Adrenal gland (tissue), 5 donors: ENCODE data around the gene CGN.

ENCODE experiments used
- POLR2A ChIP-seq, 2 donors: fragments of 450-650 bp; IDR thresholded peaks; one replicate each; pipeline ENCODE4 v1.6.1; 2017; ENCODE audit warnings: antibody characterized with exemption in 2 of 2, mild to moderate bottlenecking in 2 of 2, moderate library complexity in 1 of 2
- TF ChIP-seq, protein P1 (sequence below), 6 experiments: fragments of 450-650 bp in 4 of 6; fragments of 200-600 bp in 2 of 6; sonication (generic) in 1 of 6; IDR thresholded peaks; 1 replicate in 5 of 6; 2 replicates in 1 of 6; pipeline versions ENCODE4 v1.5.1 to v1.8.0; 2016 to 2021; ENCODE audit warnings: antibody characterized with exemption in 6 of 6, mild to moderate bottlenecking in 2 of 6, moderate library complexity in 1 of 6
- donor health status: DM: no; HTN: no; CAD: no.

DNA sequence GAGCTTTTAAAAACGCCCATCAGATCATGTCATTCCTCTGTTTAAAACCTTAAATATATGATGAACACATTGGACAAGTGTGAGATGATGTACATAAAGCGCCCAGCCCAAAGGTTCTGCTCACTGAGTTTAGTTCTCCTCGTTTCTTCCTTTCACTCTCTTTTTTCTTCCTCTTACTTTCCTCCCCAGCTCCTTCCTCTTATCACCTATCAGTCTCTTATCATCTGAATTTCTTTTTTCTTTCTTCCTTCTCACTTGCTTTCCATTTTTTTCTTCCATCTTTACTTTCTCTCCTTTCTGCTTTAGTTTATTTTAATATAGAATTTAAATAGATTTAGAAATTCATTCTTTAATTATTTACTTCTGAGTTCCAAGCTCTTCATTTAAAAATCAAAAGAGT is 34.1 kb upstream of the CGN start:
- TF ChIP-seq, protein P1, sequence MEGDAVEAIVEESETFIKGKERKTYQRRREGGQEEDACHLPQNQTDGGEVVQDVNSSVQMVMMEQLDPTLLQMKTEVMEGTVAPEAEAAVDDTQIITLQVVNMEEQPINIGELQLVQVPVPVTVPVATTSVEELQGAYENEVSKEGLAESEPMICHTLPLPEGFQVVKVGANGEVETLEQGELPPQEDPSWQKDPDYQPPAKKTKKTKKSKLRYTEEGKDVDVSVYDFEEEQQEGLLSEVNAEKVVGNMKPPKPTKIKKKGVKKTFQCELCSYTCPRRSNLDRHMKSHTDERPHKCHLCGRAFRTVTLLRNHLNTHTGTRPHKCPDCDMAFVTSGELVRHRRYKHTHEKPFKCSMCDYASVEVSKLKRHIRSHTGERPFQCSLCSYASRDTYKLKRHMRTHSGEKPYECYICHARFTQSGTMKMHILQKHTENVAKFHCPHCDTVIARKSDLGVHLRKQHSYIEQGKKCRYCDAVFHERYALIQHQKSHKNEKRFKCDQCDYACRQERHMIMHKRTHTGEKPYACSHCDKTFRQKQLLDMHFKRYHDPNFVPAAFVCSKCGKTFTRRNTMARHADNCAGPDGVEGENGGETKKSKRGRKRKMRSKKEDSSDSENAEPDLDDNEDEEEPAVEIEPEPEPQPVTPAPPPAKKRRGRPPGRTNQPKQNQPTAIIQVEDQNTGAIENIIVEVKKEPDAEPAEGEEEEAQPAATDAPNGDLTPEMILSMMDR (IDR thresholded peaks at IDR 0.05) = no peak
- no peak for TF ChIP-seq POLR2A (IDR thresholded peaks at IDR 0.05)
